NAMALWA (cell line): ENCODE measurements around the gene COL4A3.

Experiments used
- DNase-seq: peaks from one replicate; pipeline ENCODE4 v3.0.0-alpha.2; 2015; ENCODE audit warnings: low spot score

COL4A3 gene

DNA sequence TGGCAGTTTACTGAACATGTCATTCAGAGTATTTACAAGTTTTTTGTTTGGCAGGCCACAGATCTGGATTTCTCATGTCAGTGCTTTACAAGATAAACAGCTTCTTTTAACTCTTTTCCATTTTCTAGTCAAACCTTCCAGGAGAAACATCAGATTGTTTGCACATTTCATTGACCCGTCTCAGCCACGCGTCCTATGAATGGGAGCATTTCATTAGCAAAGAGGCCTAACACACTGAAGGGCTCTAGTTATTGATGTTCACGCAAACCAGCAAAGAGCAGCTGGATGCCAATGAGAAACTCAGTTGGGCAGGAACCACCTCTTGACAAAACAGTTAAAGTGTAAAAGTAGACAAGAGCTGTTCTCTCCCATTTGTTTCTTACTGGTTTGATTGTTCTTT lies 131.4 kb downstream of the COL4A3 start:
- no peak for DNase-seq

DNA sequence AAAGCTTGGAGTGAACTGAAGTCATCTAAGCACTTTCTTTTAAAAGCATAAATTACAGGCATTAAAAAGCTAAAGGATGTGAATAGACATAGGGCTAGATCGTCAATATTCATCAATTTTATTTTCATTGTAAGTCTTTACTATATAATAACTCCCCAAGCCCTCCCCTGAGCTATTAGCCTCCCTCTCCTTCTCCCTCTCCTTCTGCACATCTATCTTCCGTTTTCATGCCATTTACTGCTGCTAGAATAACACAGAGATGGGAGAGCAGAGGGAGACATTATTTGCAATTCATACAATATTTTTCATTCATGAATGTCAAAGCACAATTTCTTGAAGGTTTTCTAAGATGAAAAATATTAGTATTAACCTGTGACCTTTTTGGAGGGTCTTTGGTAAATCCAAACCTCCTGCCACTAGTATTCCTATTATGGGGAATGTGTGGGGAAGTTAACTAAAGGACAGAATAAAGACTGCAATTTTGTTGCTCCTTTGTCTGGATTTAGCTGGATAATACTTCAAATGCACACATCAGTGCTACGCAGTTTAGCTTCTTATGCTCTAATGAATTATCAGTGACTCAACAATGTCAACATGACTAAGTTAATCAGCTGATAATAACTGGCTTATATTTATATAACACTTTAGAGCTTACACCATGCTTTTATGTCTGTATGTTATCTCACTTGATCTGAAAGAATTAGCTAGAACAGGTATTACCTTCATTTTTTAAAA lies 132.4 kb downstream of the COL4A3 start:
- no peak for DNase-seq

DNA sequence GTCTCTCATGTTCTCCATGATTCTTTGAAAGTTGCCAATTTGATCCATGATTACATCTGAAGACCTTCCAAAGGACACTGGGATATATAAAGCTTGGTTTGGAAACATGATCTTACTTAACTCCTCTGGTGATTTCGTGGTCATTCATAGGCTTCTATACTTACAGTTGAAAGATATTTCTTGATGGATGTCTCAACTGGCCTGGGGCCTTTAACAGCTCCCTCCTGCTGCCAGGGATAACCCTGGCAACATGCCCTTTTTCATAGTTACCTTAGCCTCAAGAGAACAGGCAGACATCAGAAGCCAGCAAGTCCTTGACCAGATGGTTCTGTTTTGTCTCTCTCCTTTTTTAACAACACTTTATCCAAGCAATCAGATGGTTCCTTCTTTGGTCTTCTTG lies 137.1 kb downstream of the COL4A3 start:
- no peak for DNase-seq

DNA sequence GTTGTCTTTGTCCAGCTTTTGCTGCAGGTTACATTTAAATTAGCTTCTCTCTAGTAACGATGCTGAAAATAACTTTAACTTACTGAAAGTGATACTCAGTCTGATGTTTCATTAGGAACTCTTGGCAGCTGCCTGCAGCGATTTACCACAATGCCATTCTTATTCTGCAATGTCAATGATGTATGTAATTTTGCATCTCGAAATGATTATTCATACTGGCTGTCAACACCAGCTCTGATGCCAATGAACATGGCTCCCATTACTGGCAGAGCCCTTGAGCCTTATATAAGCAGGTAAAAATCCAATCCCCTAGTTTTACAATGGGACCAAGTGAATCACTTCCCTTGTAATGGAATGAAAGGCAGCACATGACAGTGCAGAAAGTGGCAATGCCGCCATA lies 144.4 kb downstream of the COL4A3 start:
- no peak for DNase-seq

DNA sequence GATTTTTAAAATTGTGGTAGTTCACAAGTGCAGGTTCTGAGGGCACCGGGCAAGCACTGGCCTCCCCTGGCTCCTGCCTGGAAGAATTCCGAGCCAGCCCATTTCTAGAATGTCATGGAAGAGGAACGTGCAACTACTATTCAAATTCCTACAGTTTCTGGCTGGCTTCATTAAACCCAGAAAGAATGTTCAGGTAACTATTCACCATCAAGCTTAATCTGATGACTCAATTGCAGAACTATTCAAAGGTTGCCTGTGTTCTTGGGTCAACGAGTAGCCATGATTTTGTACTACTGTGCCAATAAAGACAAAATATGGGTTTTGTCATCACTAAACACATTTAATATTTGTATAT lies 146.3 kb downstream of the COL4A3 start:
- DNase-seq: no peak

DNA sequence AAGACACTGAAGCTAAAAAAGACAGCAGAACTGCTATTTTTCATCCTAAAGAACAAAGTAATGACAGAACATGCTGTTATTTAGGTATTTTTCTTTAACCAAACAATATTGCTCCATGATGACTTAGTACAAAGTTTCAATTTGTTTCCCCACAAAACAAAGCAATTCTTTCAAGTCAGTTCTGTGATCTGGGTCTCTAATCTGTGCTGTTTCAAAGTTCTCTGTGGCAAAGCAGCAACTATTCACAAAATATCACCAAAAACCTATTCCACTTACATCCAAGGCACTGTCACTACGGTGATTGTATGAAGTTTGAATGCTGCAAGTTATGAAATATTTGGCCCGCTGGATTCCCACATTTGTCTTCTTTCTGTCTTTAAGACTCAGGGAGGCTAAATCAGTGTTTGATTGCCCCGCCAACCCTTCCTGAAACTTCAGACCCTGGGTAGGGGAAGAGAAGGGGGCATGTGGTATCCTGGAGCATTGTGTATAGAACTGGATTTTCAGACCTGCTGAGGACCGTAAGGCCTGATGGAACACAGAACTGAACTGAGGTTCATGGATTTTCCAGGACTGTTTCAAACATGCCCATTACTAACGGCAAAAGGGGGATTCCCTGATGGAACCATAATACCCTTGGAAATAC lies 147.6 kb downstream of the COL4A3 start:
- DNase-seq: no peak

DNA sequence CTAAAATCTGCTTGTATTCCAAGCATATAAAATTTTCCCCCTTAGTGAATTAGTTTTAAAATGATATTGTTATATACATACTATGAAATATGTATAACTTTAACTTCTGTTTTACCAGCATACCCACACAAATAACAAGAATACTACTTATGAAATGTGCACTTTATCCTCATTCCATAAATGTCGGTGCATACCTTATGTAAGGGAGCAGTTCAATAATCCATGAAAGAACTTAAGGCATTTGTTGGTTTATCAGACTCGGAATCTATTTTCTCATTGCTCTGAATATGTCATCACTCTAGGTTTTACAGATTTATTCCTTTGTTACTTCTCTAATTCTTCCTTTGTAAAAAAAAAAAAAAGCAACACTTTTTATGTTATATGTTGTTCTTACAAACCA lies 148.2 kb downstream of the COL4A3 start:
- DNase-seq: no peak

DNA sequence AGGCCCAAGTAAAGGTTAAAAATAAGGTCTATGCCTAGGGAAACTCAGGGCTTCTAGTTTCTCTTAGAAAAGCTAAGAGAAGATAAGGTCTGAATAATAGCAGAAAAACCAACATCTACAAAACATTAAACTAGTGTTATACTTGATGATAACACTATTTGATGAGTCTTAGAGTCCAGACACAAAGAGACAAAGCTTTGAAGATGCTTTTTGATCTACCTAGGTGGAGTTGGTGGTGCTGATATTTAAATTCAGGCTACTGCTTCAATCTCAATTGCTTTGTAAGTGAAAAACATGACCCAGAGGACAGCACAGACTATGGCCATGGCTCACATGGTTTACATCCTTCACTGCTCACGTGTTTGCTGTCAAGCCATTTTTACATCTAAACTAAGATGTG lies 148.9 kb downstream of the COL4A3 start:
- DNase-seq: no peak

DNA sequence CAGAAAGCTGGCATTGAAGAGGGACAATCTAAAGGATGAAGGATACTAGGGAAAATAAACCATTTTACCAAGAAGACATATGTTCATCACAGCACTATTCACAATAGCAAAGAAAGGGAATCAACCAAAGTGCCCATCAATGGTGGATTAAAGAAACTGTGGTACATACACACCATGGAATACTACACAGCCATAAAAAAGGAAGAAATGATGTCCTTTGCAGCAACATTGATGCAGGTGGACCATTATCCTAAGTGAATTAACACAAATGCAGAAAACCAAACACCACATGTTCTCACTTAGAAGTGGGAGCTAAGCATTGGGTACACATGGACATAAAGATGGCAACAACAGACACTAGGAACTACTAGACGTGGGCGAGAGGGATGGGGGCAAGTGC lies 153.4 kb downstream of the COL4A3 start:
- DNase-seq: no peak

DNA sequence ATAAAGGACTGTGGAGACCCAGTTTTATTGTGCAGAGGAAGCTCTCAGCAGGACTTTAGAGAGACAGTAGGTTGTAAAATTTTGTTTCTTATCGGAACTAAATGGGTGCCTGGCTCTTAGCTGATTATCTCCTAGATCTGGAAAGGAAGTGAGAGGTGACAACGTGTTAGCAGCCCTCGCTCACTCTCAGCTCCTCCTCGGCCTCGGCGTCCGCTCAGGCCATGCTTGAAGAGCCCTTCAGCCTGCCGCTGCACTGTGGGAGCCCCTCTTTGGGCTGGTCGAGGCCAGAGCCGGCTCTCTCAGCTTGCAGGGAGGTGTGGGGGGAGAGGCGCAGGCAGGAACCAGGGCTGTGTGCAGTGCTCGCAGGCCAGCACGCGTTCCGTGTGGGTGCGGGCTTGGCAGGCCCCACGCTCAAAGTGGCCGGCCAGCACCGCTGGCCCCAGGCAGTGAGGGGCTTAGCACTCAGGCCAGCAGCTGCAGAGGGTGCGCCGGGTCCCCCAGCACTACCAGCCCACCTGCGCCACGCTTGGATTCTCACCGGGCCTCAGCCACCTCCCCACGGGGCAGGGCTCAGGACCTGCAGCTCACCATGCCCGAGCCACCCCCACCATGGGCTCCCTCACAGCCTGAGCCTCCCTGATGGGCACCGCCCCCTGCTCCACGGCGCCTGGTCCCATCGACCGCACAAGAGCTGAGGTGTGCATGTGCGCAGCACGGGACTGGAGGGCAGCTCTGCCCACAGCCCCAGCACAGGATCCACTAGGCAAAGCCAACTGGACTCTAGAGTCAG lies 156.1 kb downstream of the COL4A3 start:
- no peak for DNase-seq

DNA sequence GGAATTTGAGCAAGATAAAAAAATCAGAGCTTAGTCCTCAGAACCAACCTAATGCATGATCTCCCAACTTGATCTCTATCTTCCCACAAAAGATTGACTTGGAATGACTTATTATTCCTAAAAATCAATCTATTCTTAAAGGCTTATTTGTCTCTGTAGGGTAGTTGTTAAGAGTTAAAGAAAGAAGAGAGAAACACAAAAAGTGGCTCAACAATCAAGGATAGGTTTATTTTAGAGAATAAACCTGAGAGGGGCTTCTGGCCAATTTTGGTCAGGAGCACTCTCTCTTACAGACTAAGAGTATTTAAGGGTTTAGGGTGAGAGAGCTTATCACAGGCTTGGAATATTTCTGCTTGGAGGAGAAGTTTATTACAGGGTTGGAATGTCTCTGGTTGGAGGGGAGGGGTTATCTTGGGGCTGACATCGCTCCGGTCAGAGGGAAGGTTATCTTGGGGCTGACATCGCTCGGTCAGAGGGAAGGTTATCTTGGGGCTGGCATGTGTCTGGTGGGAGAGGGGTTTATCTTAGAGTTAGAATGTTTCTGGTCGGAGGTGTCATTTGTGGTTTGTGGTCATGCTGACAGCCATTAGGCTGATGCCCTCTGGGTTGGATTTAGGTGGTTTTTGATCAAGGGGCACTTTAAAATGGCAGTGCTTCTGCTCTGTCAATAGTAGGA lies 158.2 kb downstream of the COL4A3 start:
- DNase-seq: no peak

DNA sequence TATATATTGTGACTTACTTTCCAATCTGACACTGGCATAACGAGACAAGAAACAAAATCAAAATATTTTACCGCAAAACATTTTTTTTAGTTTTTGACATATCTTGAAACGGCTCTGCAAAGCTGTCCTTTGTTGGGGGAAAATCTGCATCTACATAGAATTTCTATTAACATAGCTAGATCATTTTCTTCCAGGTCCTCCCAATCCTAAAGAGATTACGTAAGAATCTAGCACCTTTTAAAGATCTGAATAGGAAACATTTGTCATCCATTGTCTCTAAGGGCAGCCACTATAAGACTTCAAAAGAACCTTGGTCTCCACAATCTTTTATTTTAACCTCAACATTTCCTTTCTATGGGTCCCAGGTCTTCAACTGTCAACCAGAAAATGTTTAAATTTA lies 159.4 kb downstream of the COL4A3 start:
- no peak for DNase-seq

DNA sequence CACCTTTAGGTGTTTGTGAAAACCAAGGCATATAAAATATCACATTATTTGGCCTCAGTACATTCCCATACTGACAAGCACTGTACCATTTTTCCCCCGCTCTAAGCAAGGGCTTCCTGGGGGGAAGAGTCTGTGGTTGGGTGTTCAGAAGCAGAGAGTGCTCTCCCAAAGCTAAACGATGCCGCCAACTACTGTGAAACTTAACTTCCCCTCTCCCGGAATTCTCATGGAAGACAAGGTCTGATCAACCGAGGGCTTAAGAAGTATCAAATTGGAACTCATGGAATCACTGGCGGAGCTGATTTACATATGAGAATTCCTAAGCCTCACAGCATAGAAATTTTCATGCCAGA lies 160.2 kb downstream of the COL4A3 start:
- no peak for DNase-seq

DNA sequence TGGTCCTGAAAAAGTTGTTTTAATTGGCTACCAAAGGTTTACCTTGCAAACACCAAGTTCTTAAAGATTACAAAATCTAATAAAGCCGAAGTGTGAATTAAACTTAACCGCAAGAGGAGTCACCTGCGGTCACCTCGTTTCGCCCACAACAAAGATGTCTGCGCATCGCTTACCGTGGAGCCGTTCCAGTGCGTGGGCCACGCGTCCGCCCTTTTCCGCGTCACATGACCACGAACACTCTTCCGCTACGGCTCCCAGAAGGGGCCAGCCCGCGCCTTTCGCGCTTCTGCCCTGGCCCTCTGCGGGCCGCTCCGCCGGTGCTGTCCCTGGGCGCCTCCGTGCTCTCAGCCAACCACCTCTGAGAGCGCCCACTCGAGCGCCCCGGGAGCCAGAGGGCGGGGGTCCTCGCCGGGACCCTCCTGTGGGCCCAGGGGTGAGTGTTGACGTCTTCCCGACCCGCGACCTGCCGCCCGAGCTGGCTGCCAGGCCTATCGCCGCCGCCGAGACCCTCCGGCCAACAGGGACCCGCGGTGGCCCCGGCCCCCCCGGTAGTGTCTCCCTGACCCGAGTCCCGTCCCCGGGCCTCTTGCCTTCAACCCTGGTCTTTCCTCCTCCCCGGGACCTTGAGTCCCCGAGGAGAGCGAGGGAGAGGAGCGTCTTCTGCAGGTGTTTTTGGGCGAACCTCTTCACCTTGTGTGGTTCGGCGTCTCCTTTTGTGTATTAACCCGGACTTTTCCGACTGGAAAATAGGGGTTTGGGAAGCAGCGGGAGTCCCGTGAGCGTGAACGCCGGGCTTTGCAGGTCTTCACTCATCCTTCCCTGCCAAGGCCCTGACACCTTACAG lies 160.8 kb downstream of the COL4A3 start, which contains the start of gene MFF:
TSS of gene MFF (plus strand) at position 257 of the 844 bp plus-strand sequence. CDS start 5,415 bp downstream, outside the sequence.
- DNase-seq: peak; percentile 91

DNA sequence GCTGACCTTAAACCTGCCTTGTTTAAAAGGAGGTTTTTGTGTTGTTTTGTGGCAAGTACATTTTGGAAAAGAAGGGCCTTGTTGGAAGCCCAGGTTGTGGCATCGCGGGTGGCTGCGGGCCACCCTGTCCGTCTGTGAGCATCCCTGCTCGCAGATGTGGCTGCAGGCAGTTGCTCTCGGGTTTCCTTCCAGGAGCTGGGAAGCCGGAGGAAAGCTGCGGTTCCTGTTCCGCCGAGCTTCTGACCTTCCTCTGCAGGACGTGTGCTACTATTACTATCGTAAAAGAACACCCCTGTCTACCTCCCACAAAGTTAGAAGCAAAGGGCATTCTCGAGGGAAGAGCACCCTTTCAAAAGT lies 161.4 kb downstream of the COL4A3 start:
- no peak for DNase-seq

DNA sequence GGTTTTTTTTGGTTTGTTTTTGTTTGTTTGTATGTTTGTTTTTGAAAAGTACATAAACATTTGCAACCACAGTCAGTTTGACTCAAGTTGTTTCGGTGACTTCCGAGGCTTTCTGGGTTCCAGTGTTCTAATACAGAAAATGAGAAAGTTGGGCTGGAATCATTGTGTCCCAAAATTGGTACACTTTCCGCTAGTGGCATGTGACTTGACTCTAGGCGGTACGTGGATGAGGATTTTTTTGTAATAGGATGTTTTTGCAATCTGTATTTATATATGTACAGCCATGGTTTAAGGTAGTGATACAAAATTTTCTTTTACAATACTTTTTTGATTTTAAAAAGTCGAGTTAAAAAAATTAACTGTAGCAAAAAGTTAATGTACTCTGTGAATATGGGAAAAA lies 162.4 kb downstream of the COL4A3 start:
- no peak for DNase-seq

DNA sequence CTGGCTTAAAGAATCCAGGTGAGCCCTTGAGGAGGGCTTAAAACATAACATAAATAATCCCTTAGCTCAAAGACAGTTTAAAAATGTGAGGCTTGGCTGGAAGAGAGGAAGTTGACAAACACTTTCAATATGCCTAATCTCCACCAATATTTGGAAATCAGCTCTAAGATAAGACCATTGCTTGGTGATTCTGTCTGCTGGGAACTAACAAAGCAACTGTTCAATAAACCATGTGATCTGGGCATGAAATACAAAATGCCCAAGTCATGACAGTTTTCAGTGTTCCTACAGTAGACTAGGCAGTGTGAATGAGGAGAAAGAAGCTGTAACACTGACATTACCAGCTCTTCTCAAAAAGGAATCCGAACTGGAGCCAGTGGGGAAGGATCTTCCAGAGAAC lies 171.3 kb downstream of the COL4A3 start:
- DNase-seq: no peak

DNA sequence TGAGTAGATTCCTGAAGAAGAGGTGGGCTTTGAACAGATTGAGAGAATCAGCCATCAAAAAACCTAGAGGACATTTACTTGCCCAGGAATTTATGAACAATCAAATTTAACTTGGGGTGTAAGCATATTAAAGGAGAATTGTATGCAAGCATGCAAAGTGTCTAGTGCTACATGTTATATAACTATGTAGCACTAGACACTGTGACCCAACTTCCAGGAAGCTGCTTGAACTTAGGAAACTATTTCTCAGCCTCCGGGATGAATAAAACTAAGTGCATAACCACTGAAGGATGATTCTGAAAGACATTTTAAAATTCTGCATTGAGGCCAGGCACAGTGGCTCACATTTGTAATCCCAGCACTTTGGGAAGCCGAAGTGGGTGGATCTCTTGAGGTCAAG lies 173.0 kb downstream of the COL4A3 start:
- no peak for DNase-seq

DNA sequence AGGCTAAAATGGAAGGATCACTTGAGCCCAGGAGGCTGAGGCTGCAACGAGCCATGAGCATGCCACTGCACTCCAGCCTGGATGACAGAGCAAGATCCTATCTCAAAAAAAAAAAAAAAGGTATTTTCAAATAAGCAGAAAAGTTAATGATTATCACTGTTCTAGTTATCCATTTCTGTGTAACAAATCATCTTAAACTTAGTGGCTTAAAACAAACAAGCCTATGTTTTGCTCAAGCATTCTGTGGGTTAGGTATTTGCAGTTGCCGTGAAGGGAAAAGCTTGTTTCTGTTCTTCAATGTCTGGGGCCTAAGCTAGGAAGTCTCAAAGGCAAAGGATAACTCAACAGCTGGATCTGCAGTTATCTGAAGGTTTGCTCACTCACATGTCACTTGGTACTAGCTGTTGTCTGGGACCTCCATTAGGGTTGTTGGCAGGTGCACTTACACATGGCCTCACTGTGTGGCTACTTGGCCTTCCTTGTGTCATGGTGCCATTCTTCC lies 174.7 kb downstream of the COL4A3 start:
- no peak for DNase-seq

DNA sequence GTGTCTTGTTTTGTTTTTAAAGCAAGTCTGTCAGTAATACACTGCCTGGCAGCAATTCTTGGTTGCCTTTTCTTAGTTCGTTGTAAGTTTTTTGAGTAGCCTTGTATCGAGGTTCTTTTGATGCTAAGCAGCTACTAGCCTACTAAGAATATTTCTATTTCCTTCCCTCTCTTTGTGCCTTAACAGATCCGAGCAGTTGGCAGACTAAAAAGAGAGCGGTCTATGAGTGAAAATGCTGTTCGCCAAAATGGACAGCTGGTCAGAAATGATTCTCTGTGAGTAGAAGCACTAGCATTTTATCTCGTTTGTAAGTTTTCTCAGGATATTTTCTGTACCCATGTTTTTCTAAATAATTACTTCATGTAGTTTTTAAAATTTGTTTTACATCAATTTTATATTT lies 175.7 kb downstream of the COL4A3 start:
- no peak for DNase-seq

DNA sequence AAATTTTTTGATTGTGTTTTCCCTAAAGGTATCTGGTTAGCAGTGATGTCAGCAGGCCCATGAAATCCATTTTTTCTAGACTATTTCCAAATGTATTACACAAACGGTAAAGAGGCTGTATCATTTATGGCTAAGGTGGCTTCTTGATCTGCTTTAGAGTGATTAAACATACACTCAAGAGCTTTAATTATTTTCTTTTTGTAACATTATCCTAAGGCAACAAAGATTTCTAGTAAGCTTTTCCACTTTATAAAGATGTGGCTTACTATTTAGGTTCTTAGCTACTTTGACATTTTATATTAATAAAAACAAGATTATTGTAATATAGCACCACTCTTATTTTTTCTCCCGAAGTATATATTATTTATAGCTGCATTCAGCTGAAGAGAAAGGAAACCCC lies 177.1 kb downstream of the COL4A3 start:
- no peak for DNase-seq

DNA sequence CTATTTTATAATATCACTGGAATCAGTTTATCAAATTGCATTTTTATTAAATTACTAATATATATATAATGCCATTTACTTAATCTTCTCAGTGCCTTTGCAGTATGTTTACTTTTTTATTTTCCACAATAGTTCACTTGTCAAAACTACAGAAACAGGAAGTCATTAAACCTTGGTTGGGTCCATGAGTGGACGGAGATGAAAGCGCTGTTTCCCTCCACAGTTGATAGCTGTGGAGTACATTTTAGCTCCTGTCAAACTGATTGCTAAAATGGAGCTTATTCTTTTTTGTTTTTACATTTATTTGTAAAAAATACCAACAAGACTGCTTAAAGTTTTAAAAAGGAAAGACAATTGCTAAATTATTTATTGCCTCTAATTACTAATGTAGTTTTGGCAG lies 179.8 kb downstream of the COL4A3 start:
- no peak for DNase-seq
